HepG2 (cell line): ENCODE data around the gene ZDHHC6. TPM values are rescaled to one million over a fixed set of nuclear protein-coding genes. Genes with fewer than 3 reads are reported as not detected.

ENCODE experiments used
- FOXA3 ChIP-seq: IDR thresholded peaks from 2 replicates; pipeline ENCODE4 v1.6.1; 2016; ENCODE audit warnings: missing genetic modification reagents, missing compliant biosample characterization
- HCFC1 ChIP-seq: fragments of 150-350 bp; IDR thresholded peaks from 2 replicates; pipeline ENCODE4 v1.6.1; 2014; ENCODE audit warnings: low read depth, low read length
- HNRNPUL1 ChIP-seq: fragments of 200-400 bp; formaldehyde crosslinking; IDR thresholded peaks from 2 replicates; pipeline ENCODE4 v1.6.1; 2017; ENCODE audit warnings: low read depth, mild to moderate bottlenecking, low read length, moderate library complexity
- NFIB ChIP-seq: sonication (generic); formaldehyde crosslinking; IDR thresholded peaks from 2 replicates; pipeline ENCODE4 v1.9.0; 2021; ENCODE audit warnings: missing genetic modification reagents, mild to moderate bottlenecking, borderline replicate concordance
- PCBP1 ChIP-seq: fragments of 200-400 bp; formaldehyde crosslinking; IDR thresholded peaks from 2 replicates; pipeline ENCODE4 v1.6.1; 2017; ENCODE audit warnings: mild to moderate bottlenecking, low read depth, low read length, borderline replicate concordance
- POLR2A ChIP-seq, 2 experiments: IDR thresholded peaks; 2 replicates each; pipeline ENCODE4 v1.6.1; 2011; ENCODE audit warnings: low read depth in 2 of 2, low read length in 2 of 2, mild to moderate bottlenecking in 1 of 2, moderate library complexity in 1 of 2; ENCODE audit not compliant: insufficient read depth in 1 of 2
- PPARG ChIP-seq: conservative IDR thresholded peaks from 2 replicates; pipeline ENCODE4 v1.6.1; 2016; ENCODE audit warnings: missing biosample characterization, missing genetic modification reagents
- RBM39 ChIP-seq: fragments of 200-400 bp; formaldehyde crosslinking; IDR thresholded peaks from one replicate; pipeline ENCODE4 v1.6.1; 2018; ENCODE audit warnings: antibody characterized with exemption, mild to moderate bottlenecking, low read depth, low read length; ENCODE audit not compliant: poor library complexity, severe bottlenecking
- RCOR2 ChIP-seq: IDR thresholded peaks from 2 replicates; pipeline ENCODE4 v1.6.1; 2016; ENCODE audit warnings: missing biosample characterization, missing genetic modification reagents
- ZBTB38 ChIP-seq: sonication (generic); formaldehyde crosslinking; IDR thresholded peaks from 2 replicates; pipeline ENCODE4 v1.5.1; 2020; ENCODE audit warnings: mild to moderate bottlenecking, missing genetic modification reagents
- ZBTB39 ChIP-seq: sonication (generic); formaldehyde crosslinking; IDR thresholded peaks from 2 replicates; pipeline ENCODE4 v1.5.0; 2020; ENCODE audit warnings: missing genetic modification reagents
- ZNF263 ChIP-seq: sonication (generic); formaldehyde crosslinking; IDR thresholded peaks from 2 replicates; pipeline ENCODE4 v1.4.0; 2020; ENCODE audit warnings: missing genetic modification reagents
- ZNF713 ChIP-seq: sonication (generic); formaldehyde crosslinking; IDR thresholded peaks from 2 replicates; pipeline ENCODE4 v1.4.0; 2020; ENCODE audit warnings: mild to moderate bottlenecking, missing genetic modification reagents
- polyA plus RNA-seq, 8 experiments: library from polyadenylated mRNA; depleted of rRNA in 3 of 8; stranded (reverse) in 7 of 8; unstranded in 1 of 8; fragments of >200 nt; fragmentation: Illumina TruSeq in 4 of 8; extraction: Trizol in 4 of 8; gene quantifications; 2 replicates each; pipeline versions ENCODE4 v1.2.1 to v1.2.3, GENCODE V29; 2011 to 2016; ENCODE audit warnings: low read depth in 4 of 8, missing spikeins in 1 of 8, mixed read lengths in 1 of 8; ENCODE audit not compliant: insufficient read depth in 1 of 8
- total RNA-seq, 5 experiments: library from RNA; depleted of rRNA; stranded (reverse); fragments of >200 nt; fragmentation: Illumina TruSeq; extraction: Trizol; gene quantifications; 2 replicates each; pipeline ENCODE4 v1.2.3, GENCODE V29; 2016; ENCODE audit warnings: low read depth in 1 of 5
- TF ChIP-seq, protein P1 (sequence below): sonication (generic); formaldehyde crosslinking; IDR thresholded peaks from 2 replicates; pipeline ENCODE4 v1.4.0; 2020; ENCODE audit warnings: missing genetic modification reagents
- TF ChIP-seq, protein P2 (sequence below): sonication (generic); formaldehyde crosslinking; conservative IDR thresholded peaks from 2 replicates; pipeline ENCODE4 v1.4.0; 2020; ENCODE audit warnings: mild to moderate bottlenecking, missing genetic modification reagents, moderate library complexity
- TF ChIP-seq, protein P3 (sequence below), 2 experiments: sonication (generic) in 1 of 2; formaldehyde crosslinking in 1 of 2; IDR thresholded peaks; 2 replicates each; pipeline versions ENCODE4 v1.4.0 to v1.6.1; 2016 to 2020; ENCODE audit warnings: borderline replicate concordance in 1 of 2, low read depth in 1 of 2, mild to moderate bottlenecking in 1 of 2, missing genetic modification reagents in 1 of 2
- TF ChIP-seq, protein P4 (sequence below): IDR thresholded peaks from 2 replicates; pipeline ENCODE4 v1.6.1; 2016; ENCODE audit warnings: missing genetic modification reagents, missing compliant biosample characterization

Gene ZDHHC6
- total and polyA plus RNA-seq, 2 of the 13 experiments (the other 11 are each of a cell fraction or from before 2014, with no cell fraction given) = 20.9 to 49.4 TPM

GRCh38 chr10:112388548-112388947 is 58.2 kb downstream of the ZDHHC6 start (continued):
- no peak for TF ChIP-seq ZBTB39 (CRISPR knock-in tag)
- TF ChIP-seq, protein P1, sequence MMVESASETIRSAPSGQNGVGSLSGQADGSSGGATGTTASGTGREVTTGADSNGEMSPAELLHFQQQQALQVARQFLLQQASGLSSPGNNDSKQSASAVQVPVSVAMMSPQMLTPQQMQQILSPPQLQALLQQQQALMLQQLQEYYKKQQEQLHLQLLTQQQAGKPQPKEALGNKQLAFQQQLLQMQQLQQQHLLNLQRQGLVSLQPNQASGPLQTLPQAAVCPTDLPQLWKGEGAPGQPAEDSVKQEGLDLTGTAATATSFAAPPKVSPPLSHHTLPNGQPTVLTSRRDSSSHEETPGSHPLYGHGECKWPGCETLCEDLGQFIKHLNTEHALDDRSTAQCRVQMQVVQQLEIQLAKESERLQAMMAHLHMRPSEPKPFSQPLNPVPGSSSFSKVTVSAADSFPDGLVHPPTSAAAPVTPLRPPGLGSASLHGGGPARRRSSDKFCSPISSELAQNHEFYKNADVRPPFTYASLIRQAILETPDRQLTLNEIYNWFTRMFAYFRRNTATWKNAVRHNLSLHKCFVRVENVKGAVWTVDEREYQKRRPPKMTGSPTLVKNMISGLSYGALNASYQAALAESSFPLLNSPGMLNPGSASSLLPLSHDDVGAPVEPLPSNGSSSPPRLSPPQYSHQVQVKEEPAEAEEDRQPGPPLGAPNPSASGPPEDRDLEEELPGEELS (CRISPR knock-in tag) = peak; percentile 29; the same call in 1 of the 2 replicates
- TF ChIP-seq RBM39 = no peak
- TF ChIP-seq ZBTB38 = no peak
- no peak for TF ChIP-seq HNRNPUL1
- 0 out of 2 replicates have a peak, but pooled peaks have one; percentile 45 for TF ChIP-seq RCOR2 (CRISPR knock-in tag)
- TF ChIP-seq, protein P2, sequence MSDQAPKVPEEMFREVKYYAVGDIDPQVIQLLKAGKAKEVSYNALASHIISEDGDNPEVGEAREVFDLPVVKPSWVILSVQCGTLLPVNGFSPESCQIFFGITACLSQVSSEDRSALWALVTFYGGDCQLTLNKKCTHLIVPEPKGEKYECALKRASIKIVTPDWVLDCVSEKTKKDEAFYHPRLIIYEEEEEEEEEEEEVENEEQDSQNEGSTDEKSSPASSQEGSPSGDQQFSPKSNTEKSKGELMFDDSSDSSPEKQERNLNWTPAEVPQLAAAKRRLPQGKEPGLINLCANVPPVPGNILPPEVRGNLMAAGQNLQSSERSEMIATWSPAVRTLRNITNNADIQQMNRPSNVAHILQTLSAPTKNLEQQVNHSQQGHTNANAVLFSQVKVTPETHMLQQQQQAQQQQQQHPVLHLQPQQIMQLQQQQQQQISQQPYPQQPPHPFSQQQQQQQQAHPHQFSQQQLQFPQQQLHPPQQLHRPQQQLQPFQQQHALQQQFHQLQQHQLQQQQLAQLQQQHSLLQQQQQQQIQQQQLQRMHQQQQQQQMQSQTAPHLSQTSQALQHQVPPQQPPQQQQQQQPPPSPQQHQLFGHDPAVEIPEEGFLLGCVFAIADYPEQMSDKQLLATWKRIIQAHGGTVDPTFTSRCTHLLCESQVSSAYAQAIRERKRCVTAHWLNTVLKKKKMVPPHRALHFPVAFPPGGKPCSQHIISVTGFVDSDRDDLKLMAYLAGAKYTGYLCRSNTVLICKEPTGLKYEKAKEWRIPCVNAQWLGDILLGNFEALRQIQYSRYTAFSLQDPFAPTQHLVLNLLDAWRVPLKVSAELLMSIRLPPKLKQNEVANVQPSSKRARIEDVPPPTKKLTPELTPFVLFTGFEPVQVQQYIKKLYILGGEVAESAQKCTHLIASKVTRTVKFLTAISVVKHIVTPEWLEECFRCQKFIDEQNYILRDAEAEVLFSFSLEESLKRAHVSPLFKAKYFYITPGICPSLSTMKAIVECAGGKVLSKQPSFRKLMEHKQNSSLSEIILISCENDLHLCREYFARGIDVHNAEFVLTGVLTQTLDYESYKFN (CRISPR knock-in tag) = 0 out of 2 replicates have a peak, but pooled peaks have one; percentile 19
- no peak for TF ChIP-seq ZNF713
- TF ChIP-seq, protein P3, sequence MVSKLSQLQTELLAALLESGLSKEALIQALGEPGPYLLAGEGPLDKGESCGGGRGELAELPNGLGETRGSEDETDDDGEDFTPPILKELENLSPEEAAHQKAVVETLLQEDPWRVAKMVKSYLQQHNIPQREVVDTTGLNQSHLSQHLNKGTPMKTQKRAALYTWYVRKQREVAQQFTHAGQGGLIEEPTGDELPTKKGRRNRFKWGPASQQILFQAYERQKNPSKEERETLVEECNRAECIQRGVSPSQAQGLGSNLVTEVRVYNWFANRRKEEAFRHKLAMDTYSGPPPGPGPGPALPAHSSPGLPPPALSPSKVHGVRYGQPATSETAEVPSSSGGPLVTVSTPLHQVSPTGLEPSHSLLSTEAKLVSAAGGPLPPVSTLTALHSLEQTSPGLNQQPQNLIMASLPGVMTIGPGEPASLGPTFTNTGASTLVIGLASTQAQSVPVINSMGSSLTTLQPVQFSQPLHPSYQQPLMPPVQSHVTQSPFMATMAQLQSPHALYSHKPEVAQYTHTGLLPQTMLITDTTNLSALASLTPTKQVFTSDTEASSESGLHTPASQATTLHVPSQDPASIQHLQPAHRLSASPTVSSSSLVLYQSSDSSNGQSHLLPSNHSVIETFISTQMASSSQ (IDR thresholded peaks at IDR 0.05; ENCODE audit: low read depth) = 0 out of 2 replicates have a peak, but pooled peaks have one; percentile 5
- TF ChIP-seq, protein P3 (CRISPR knock-in tag; IDR thresholded peaks at IDR 0.05; ENCODE audit: borderline replicate concordance) = no peak
- no peak for TF ChIP-seq NFIB (CRISPR knock-in tag)
- TF ChIP-seq, protein P4, sequence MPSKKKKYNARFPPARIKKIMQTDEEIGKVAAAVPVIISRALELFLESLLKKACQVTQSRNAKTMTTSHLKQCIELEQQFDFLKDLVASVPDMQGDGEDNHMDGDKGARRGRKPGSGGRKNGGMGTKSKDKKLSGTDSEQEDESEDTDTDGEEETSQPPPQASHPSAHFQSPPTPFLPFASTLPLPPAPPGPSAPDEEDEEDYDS (CRISPR knock-in tag) = no peak
- no peak for TF ChIP-seq PCBP1
- peak; percentile 25; the same call in 1 of the 2 replicates for TF ChIP-seq FOXA3 (CRISPR knock-in tag)
- TF ChIP-seq ZNF263 (CRISPR knock-in tag) = no peak
- TF ChIP-seq PPARG (CRISPR knock-in tag) = 0 out of 2 replicates have a peak, but pooled peaks have one; percentile 34
- no peak for TF ChIP-seq POLR2A (IDR thresholded peaks at IDR 0.05; ENCODE audit: insufficient read depth in 1 of 2, low read depth in 2 of 2, low read length in 2 of 2)
- TF ChIP-seq HCFC1 = no peak
